GM18858 (cell line): Measurements from ENCODE around the gene CLK2.
"Not testable (repeated sequence)": the region's sequence is repeated elsewhere in the genome, so short reads cannot be mapped to it uniquely, and the experiment has no call there.

Experiments
- ATAC-seq: cut with Tn5 transposase; IDR thresholded peaks from one replicate; pipeline ENCODE4 v1.9.1; 2021; ENCODE audit not compliant: unreplicated experiment

The CLK2 gene

DNA sequence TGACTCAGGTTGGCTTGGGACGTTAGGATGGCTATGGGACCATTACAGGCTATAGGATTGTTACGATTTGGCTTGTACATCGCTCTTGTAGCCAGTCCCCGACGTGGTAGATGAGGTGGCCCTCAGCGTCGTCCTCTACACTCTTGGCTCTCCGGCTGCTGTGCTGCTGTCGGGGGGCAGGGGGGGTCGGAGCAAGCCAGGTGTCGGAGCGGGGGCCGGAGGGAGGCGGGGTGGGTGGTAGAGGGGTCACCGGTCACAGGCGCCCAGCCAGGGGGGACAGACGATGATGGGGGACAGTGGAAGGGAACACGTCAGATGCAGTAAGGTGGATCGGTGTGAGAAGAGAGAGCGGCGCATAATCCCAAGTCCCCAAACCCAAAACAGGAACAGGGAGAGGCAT is 4.7 kb downstream of the CLK2 start:
- no peak for ATAC-seq

DNA sequence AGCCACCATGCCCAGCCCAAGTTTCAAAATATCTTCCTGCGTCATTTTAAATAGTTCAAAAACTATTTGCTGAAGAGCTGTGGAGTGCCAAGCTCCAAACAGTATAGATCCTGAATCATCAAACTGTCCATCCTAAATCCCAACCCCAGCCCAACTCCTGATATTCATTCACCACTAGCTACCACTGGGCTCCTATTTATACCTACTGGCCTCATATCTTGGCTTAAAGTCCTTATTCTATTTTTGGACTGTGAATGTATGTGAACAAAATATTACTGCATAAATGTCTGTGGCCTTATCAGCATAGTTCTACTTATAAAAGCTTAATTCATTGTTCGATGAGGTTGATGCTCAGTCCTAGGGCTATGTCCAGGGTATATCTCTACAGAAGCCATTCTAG is 5.9 kb downstream of the CLK2 start:
- no peak for ATAC-seq

DNA sequence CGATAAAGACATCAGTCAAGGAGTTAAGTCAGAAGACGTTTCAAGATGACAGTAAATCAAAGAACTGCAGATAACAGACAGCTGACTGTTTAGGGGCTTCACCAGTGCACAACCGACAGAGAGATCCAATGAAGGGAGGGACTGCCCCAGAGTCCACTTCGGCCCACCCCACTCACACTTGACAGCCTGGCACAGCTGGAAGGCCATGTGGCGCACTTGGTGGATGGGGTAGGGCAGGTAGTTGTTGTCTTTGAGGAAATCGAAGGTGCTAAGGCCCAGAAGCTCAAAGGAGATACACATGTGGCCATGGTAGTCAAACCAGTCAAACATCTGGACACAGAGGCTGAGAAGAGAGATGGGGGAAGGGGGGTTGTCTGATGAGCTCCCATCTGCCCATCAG is 6.8 kb downstream of the CLK2 start:
- ATAC-seq, result no peak

DNA sequence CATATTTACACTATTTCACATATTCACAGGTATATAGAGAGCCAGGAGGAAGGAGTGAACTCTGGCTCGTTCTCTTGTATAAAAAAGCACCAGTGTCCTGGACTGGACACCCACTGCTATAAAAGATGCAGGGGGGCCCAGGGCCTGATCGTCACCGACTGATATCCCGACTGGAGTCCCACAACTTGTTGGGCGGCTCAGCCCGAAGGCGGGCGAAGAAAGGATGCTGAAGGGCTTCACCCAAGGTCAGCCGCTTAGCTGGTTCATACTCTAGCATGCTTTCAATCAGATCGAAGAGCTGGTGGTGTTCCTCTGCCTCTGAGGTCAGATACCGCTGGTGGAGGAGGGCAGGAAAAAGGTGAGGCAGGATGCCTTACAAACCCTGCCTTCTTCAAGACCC is 10.2 kb downstream of the CLK2 start:
- no peak for ATAC-seq

DNA sequence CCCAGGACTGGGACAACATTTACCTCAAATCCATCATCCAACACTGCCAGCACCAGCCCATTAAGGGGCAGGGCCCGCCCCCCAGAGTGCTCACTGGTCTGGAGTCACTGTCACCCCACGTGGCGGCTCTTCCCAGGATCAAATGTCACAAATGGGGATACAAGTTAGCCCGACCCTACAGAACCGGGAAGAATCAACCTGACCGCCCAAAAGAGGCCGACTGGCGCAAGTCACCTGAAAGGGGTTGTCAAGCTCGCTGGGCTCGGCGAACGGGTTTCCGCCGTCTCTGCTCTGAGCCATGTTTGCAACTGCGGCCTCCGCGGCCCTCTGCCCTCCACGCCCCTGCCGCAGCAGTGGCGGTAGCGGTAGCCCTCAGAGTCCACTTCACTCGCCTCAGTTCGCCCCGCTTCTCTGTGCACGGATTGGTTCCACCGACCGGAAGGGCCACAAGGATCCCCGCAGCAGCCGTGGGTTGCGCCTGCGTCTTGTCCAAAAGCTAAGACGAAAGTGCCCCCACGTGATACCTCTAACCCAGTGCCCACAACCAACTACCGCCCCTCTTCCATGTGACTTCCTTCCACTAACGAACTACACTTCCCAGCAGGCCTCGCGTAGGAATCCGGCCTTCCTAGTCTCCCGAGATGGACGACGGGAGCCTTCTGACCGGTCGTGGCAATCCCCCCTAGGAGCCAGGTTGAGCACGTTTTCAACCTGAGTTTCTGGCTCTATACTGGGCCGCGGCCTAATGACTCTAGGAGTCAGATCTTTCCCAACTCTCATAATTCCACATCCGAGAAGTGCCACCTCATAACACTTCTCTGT is 11.2 kb downstream of the CLK2 start, which contains the start of gene SCAMP3:
TSS of gene SCAMP3 (minus strand) at position 509 of the 822 bp plus-strand sequence. CDS start at position 300, 209 bp downstream.
- peak; percentile 78 for ATAC-seq

DNA sequence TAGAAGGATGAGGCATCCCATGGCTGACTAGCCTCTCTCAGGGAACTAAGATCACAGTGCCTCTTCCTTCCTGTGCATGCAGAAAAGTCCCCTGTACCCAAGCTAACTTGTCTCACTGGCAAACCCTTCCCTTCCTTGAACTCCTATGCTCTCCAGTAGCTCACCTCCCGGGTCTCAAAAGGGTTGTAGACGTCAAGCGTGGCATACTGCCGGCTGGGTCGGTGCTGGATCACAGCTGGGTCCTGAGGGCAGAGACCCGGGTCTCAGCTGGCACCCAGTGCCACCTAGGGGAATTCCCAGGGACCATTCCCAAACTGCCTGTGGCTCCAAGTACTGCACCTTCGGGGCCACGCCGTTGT is 11.8 kb downstream of the CLK2 start:
- ATAC-seq, result no peak

DNA sequence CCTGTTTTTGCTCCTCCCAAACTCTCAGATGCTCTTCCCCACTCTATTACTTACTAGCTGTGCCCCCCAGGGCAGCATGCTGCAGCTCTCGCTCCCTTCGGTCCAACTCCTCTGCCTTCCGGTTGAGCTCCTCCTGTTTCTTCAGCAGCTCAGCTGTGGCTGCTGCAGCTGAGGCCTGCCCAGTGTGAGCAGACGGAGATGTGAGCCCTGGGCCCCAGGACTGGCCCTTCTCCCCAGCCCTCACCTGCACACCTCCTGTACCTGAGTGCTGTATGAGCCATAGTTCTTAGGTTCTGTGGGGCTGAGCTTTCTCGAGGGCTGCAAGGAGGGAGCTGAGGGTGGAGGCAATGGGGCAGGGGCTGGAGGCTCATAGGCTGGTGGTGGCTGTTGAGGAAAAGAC is 13.0 kb downstream of the CLK2 start:
- no peak for ATAC-seq

DNA sequence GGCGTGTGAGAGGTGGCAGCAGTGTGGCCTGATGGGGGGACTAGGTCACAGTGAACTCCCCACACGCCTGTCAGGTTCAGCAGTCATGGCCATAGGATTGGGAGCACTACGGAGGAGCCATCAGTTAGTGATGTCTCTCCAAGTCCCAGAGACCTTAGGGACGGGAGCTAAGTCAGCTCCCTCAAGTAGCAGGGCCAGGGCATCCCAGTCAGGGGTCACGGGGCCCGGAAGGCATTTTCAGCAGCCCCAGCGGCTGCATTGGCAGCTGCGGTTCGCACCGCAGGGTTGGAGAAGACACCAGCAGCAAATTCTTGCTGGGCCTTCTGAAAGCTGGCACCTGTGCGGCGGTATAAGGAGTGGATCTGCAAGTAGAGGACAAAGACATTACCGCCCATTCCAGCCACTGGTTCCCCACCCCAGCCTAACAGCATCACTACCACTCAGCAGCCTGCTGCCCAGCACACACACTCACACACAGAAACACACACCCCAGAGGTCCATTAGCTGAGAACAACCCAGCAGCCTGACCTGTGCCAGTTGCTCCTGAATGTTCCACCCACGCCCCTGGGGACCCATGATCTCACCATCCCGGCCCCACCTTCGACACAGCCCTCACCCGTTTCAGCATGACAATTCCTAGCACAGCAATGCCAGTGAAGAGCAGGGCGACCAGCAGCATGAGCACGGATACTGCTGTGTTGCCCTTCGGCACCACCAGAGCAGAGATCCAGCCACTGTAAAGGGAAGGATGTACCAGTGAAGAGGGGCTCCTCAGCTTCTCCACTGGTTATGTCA is 17.0 kb downstream of the CLK2 start:
- no peak for ATAC-seq

DNA sequence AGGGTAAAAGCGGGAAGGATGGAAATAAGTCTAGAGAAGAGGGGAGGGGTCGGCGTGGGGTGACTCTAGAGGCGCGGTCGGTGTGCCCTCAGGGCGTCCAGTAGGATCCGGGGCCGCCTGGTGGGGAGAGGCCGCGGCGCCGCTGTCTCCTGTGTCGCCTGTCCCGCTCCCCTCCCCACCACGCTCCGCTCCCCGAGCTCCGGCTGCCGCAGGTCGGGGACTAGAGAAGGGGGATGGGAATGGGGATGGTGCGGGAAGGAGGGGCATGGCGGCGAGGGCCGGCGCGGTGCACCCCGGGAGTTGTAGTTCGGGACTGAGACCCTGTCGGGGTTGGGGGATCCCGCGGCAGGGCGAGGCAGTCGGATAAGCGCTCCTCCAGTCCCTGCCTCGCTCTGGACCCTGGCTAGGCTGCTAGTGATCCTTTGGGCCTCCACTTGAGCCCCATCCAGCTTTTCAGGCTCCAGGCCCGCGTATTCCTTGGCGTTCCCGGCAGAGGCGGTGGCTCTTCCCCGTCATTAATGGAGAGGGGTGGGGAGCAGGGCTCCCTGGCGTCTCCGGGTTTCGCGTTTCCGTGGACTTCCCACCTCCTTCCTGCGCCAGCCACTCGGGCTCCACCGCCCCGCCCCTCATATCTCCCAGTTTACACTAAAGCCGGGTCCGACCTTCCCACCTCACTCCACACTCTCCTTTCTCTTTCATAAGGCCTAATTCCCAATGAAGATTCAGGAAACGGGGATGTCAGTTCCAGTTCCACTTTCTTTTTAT is 17.9 kb downstream of the CLK2 start, which contains the start of gene ENTREP3:
TSS of gene ENTREP3 (minus strand) at position 241 of the 765 bp plus-strand sequence. CDS start 606 bp downstream, outside the sequence.
- no peak for ATAC-seq

DNA sequence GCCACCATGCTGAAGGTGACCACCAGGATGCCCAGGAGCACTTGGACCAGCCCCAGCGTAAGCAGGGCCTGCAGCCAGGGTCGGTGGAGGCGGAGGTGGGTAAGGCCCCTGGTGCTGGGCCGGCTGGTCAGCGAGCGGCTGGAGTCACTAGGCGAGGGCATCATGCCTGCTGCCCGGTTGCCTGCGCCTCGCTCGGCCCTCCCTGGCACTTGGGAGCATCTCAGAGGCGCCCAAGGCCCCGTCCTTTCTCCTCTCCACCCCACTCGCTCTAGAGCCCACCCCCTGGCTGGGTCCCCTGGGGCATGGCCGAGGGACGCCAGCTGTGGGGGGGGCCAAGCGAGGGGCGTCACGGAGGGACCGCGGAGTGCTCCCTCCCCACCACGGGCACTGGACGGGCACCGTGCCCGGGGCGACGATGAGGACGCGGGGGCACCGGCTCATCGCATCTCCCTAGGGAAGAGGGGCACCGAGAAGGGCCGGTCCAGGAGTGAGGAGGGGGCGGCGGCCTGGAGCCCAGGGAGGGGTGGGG is 18.5 kb downstream of the CLK2 start:
- ATAC-seq, result no peak

DNA sequence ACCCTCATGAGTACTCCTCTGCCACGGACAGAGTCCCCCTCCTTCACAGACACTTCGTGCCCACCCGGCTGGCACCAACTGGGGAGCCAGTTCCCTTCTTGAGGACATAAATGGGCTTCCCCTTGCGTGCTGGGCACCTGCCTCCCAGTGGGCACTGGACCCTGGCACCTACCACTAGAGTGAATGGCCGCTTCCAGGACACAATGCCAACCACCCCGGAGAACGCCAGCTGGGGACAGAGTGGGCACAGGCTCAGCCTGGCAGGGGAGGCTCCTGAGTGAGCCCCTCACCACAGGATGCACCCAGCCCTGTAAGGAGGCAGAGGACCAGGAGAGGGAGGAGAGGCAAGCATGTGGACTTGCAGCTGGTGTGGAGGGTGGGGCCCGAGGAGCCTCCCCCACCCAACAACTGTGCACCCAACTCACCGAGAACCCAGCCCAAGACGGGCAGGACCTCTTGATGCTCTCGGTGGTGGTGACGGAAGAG is 19.0 kb downstream of the CLK2 start:
- no peak for ATAC-seq

DNA sequence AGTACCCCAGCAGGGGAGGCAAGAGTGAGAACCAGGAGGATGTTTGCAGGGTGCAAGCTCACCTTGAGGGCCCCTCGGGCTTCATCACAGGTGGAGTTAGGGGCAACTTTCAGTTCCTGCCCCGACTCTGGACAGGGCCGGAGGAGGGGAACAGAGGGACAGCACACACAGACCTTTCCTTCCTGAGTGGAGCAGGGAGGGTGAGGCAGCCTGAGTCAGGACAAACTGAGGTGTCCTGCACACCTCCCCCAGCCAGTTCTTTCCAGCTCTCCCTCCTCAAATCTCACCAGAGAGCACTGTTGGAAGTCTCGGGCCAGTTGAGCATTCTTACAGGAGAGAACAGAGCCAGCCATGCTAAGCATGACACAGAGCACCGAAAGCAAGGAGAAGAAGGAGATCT is 19.5 kb downstream of the CLK2 start:
- no peak for ATAC-seq

DNA sequence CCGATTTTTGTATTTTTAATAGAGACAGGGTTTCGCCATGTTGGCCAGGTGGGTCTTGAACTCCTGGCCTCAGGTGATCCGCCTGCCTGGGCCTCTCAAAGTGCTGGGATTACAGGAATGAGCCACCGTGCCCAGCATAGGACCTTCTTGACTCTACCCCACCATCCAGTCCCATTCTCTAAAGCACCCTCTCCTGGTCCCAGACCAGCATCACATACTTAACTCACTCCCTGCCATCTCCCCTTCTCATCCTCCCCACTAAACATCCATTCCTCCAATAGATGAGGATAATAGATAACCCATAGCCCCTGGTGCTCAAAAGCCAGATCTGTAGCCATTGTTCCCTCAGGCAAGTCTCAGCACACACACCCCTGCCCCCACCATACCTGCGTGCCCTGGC is 20.1 kb downstream of the CLK2 start:
- no peak for ATAC-seq

DNA sequence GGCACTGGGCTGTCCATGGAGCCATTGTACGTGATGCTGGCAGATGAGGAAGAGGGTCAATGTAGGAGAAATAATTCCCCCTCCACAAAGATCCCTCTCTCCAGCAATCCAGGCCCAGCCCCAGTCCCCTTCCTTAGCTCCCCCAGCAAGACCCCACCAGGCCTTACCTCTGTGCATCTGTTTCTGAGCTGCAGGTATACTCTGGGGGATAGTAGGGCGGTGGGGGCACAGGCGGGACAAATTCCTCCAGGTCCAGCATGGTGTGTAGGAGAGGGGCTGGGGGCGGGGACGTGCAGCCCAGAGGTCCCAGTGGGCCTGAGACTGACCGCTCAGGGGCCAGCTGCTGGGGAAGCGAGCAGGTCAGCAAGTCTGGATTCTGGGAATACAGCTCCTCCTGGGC is 21.7 kb downstream of the CLK2 start:
- no peak for ATAC-seq

DNA sequence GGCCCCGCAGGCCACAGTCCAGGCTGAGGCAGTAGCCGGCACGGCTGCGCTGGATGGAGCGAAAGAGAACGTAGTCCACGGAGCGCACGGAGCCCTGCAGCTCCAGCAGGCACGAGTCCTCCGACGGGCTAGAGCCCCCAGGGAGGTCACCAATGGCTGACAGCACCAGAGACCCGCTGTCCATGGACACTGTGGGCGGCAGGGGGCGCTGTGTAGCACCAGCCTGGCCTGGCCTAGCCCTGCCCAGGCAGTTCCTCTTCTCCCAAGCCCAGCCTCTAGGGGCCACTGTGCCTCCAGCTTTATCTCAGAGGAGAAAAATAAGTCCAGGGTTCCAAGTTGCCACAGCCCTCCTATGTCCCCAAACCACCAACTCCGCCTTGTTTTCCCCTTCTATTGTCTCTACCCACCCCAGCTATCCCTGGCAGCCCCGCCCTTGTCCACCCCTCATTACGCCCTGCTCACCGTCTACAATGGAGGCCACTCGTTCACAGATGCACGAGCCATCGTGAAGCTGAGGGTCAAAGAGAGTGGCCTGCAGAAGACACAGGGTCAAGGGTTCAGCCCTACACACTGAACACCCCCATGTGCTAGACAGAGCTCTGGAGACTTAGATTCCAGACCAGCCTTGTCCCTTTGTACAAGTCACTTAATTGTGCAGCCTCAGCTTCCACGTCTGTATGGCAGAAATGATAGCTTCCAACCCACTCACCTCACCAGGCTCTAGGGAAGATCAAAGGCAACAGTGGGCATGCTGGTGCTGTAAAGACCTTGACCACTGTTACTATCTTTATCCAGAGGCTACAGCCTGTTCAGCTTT is 22.5 kb downstream of the CLK2 start:
- ATAC-seq, result peak; percentile 76

DNA sequence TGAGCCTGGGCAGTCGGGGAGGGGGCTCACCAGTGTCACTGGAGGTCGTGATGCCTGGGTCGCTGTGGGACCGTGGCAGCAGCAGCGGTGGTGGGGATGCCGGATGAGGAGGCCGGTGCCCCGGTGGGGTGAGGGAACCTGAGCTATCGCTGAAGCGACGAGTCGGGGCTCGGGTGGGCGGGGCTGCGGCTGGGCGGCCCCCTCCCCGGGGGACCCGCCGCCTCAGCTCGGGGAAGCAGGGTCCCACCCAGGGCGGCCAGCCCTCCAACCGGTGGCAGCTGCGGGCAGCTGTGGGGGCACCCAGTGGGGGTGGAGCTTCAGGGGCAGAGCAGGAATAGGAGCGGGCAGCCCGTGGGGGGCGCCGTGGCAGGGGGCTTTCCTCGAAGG is 23.1 kb downstream of the CLK2 start:
- ATAC-seq, result peak; percentile 22

DNA sequence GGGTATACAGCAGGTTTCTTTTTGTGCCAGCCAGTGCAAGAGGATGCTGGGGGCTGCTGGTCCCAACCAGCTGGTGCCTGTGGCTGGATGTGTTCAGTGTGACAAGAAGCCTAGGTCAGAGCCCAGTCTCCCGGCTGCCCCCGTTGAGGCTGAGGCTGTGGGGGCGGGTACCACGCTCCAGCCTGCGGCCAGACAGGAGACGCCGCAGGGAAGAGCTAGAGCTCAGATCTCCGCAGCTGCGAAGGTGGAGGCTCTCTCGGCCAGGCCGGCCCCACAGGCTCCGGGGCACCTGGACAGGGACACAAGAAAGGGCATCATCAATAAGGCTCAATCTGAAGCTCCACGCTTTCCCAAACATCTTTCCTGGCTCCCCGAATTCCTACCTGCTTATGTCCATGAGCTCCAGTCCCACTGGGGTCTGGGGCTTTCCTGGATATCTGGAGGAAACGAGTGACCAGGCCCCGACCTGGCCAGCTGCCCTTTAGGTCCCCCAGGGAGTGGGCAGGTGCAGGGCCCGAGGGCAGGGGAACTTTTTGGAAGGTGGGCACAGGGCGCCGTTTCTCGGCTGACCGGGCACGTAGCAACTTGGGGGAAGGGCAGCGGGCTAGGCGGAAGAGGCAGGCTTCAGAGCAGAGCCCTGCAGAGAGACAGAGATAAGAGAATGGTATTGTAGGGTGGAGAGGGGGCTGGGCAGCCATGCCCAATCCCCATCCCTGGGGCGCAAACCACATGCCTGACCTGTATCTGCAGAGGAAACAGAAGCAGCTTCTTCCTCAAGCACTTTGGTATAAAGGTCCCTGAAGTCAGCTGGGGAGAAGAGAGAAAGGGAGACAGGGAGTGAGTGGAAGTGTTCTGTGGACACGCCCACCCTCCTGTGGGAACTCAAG is 25.4 kb downstream of the CLK2 start:
- ATAC-seq, result no peak

DNA sequence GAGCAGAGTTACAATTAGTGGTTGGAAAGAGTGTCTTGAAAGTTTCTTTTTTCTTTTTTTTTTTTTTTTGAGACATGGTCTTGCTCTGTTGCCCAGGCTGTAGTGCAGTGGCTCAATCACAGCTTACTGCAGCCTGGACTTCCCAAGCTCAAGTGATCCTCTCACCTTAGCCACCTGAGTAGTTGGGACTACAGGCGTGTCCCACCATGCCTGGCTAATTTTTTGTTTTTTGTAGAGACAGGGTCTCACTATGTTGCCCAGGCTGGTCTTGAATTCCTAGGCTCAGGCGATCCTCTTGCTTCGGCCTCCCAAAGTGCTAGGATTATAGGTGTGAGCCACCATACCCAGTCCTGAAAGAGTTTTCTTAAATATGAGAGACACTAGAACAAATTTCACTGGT is 26.5 kb downstream of the CLK2 start:
- not testable (repeated sequence) for ATAC-seq

DNA sequence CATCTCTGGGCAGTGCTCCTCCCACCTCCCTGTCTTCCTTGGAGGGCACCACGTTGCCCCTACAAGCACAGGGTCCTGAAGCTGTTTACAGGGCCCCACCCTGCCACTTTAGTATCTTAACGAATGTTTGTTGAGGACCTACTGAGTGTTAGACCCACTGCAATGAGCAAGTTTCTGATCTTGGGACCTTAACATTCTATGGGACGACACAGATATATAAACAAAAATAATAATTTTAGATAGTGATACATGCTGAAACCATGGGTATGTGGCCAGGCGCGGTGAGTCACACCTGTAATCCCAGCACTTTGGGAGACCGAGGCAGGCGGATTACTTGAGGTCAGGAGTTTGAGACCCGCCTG is 28.2 kb downstream of the CLK2 start:
- no peak for ATAC-seq
